Neural progenitor cell (in vitro differentiated cells): Measurements from ENCODE around the gene GRID1. TPM values are rescaled to one million over a fixed set of nuclear protein-coding genes. Genes with fewer than 3 reads are reported as not detected.

Experiments used
- DNase-seq: peaks from one replicate; pipeline ENCODE4 v3.0.0-alpha.2; 2016; ENCODE audit warnings: low spot score
- H2AFZ ChIP-seq: fragments of 200-600 bp; sonication (generic); replicated peaks from 2 replicates; pipeline ENCODE4 v1.6.1; 2016; ENCODE audit warnings: antibody characterized with exemption
- H3F3A ChIP-seq: fragments of 200-600 bp; sonication (generic); 2 replicates; pipeline ENCODE4 v1.6.1; 2016; ENCODE audit warnings: antibody characterized with exemption, low read depth
- H3K27ac ChIP-seq: fragments of 200-600 bp; sonication (generic); 2 replicates; pipeline ENCODE4 v1.5.1; 2016; ENCODE audit warnings: mild to moderate bottlenecking
- H3K27me3 ChIP-seq: fragments of 200-600 bp; sonication (generic); 2 replicates; pipeline ENCODE4 v1.6.1; 2016; ENCODE audit warnings: mild to moderate bottlenecking, moderate library complexity
- H3K36me3 ChIP-seq: fragments of 200-600 bp; sonication (generic); 2 replicates; pipeline ENCODE4 v1.5.1; 2016
- H3K4me1 ChIP-seq: fragments of 200-600 bp; sonication (generic); 2 replicates; pipeline ENCODE4 v1.6.1; 2016; ENCODE audit warnings: mixed run types
- H3K4me2 ChIP-seq: fragments of 200-600 bp; sonication (generic); 2 replicates; pipeline ENCODE4 v1.6.1; 2016
- H3K4me3 ChIP-seq: fragments of 200-600 bp; sonication (generic); 2 replicates; pipeline ENCODE4 v1.5.1; 2016
- H3K79me2 ChIP-seq: fragments of 200-600 bp; sonication (generic); 2 replicates; pipeline ENCODE4 v1.6.1; 2016; ENCODE audit warnings: low read depth
- H3K9ac ChIP-seq: fragments of 200-600 bp; sonication (generic); 2 replicates; pipeline ENCODE4 v1.6.1; 2016
- H3K9me3 ChIP-seq: fragments of 200-600 bp; sonication (generic); 2 replicates; pipeline ENCODE4 v1.5.1; 2016; ENCODE audit warnings: low read depth
- H4K20me1 ChIP-seq: fragments of 200-600 bp; sonication (generic); 2 replicates; pipeline ENCODE4 v1.6.1; 2016; ENCODE audit warnings: low read depth
- H3K27ac Mint-ChIP-seq: 3 replicates; pipeline ENCODE4 v1.8.0; 2021; ENCODE audit warnings: mixed read lengths
- H3K27me3 Mint-ChIP-seq: 2 replicates; pipeline ENCODE4 v1.8.0; 2022; ENCODE audit warnings: low read depth, mild to moderate bottlenecking, inconsistent platforms, moderate library complexity, mixed read lengths; ENCODE audit not compliant: insufficient read depth
- H3K36me3 Mint-ChIP-seq: 3 replicates; pipeline ENCODE4 v1.8.0; 2021; ENCODE audit warnings: mixed read lengths
- H3K4me1 Mint-ChIP-seq: 3 replicates; pipeline ENCODE4 v1.8.0; 2021; ENCODE audit warnings: mixed read lengths
- H3K4me3 Mint-ChIP-seq: 3 replicates; pipeline ENCODE4 v1.8.0; 2021; ENCODE audit warnings: mild to moderate bottlenecking, moderate library complexity, mixed read lengths
- H3K9me3 Mint-ChIP-seq: 3 replicates; pipeline ENCODE4 v1.8.0; 2020; ENCODE audit warnings: mixed read lengths
- EZH2 ChIP-seq: fragments of 200-600 bp; sonication (generic); IDR thresholded peaks from 2 replicates; pipeline ENCODE4 v1.6.1; 2017; ENCODE audit warnings: antibody characterized with exemption, mild to moderate bottlenecking, moderate library complexity
- EZH2phosphoT487 ChIP-seq: fragments of 200-600 bp; sonication (generic); IDR thresholded peaks from 2 replicates; pipeline ENCODE4 v1.6.1; 2017; ENCODE audit warnings: antibody characterized with exemption
- total RNA-seq: library from RNA; depleted of rRNA; stranded (reverse); fragments of >200 nt; gene quantifications from 2 replicates; pipeline ENCODE4 v1.2.3, GENCODE V29; 2015; ENCODE audit warnings: low replicate concordance
- TF ChIP-seq, protein P1 (sequence below): fragments of 200-600 bp; sonication (generic); IDR thresholded peaks from 2 replicates; pipeline ENCODE4 v1.5.1; 2017; ENCODE audit warnings: antibody characterized with exemption, mild to moderate bottlenecking

The GRID1 gene
- total RNA-seq, 1 donor from 2014 or later, result not detected

DNA sequence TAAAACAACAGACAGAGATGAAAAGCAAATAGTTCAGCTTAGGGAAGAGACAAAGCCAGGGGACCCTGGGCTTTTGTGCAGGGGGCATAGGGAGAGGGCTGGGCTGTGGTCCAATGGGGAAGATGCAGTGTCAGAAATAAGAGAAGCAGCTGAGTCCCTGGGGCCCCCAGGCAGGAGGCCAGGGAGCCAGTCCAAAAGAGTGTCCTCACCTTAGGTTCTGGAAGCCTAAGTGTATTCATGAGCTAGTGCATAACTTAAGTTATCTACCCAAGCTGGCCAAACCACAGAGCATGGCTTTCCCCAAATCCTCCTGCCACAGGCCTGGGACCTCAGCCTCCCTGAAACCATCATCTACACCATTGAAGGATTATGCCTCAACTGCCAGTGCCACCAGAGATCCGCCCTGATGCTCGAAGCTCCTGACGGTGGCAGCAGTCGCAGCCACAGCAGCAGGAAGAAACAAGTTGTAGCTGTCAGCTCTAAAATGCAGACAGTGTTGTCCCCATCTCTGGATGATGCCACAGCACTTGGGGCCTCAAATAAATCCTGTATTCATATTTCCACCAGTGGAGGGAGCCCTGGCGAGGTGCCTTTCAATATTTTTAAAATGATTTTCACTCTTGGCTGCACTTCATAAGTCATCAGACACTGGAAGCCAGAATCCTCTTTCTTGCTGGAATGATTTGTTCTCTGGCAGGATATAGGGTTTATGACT, 574.6 kb downstream of the GRID1 start:
- DNase-seq, result peak; percentile 30
- Histone ChIP-seq H3K4me3 (no peak overlapping the region), H3K9ac (no peak overlapping the region), H4K20me1 (no peaks in the 10 kb centered on the region), H3K4me1 (peaks cover 8% of the 10 kb centered on the region), H2AFZ (no peak overlapping the region), H3K4me2 (peak overlapping the region; percentile 35), H3K79me2 (no peaks in the 10 kb centered on the region), H3F3A (no peaks in the 10 kb centered on the region), H3K27ac (no peak overlapping the region), H3K36me3 (no peaks in the 10 kb centered on the region), H3K27me3 (no peaks in the 10 kb centered on the region), H3K9me3 (no peaks in the 10 kb centered on the region)
- TF ChIP-seq EZH2phosphoT487, result no peak
- no peak for TF ChIP-seq EZH2
- TF ChIP-seq, protein P1, sequence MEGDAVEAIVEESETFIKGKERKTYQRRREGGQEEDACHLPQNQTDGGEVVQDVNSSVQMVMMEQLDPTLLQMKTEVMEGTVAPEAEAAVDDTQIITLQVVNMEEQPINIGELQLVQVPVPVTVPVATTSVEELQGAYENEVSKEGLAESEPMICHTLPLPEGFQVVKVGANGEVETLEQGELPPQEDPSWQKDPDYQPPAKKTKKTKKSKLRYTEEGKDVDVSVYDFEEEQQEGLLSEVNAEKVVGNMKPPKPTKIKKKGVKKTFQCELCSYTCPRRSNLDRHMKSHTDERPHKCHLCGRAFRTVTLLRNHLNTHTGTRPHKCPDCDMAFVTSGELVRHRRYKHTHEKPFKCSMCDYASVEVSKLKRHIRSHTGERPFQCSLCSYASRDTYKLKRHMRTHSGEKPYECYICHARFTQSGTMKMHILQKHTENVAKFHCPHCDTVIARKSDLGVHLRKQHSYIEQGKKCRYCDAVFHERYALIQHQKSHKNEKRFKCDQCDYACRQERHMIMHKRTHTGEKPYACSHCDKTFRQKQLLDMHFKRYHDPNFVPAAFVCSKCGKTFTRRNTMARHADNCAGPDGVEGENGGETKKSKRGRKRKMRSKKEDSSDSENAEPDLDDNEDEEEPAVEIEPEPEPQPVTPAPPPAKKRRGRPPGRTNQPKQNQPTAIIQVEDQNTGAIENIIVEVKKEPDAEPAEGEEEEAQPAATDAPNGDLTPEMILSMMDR, result peak; percentile 20
- H3K4me1 Mint-ChIP-seq, result peaks cover 34% of the 10 kb centered on the region
- no peak overlapping the region for H3K27ac Mint-ChIP-seq
- peaks cover 2% of the 10 kb centered on the region for H3K27me3 Mint-ChIP-seq
- no peak overlapping the region for H3K4me3 Mint-ChIP-seq
- H3K9me3 Mint-ChIP-seq, result no peaks in the 10 kb centered on the region
- H3K36me3 Mint-ChIP-seq, result no peaks in the 10 kb centered on the region

DNA sequence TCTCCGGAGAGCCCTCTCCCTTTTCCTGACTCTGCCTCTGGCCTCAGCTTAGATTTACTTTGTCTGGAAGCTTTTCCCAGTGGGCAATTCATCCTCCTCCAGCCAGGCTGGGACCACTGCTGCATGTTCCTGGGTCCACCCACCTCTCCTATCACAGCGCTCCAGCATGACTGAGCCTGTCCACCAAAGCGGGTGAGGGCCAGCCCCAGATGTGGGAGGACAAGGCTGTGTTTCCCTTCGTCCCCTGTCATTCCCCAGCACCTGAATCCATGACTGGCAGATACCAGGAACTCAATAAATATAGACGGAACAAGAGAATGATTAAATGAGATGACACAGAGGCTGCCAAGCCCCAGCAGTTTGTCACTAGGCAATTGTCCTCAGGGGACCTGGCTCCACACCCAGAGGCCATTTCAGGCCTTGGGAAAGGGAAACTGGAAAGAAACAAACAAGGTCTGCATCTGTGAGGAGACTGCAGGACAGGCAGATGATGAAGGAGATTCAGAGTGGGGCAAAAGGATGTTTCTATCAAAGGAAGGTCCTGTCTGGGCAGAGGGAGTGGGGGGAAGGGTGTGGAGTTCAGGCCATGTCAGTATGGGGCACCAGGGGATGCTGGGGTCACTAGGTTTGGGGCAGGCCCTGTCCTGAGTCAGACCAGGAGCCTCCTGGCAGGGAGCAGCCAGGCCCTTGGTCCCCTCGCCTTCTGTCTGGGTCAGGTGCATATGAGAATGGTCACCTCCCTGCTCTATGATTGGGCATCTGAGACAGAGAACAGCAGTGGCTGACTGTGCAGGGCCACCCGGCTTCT, 576.4 kb downstream of the GRID1 start:
- no peaks in the 10 kb centered on the region for H4K20me1 ChIP-seq
- H3K79me2 ChIP-seq, result no peaks in the 10 kb centered on the region
- peaks cover 8% of the 10 kb centered on the region for H3K4me1 ChIP-seq
- H3K4me1 Mint-ChIP-seq, result peaks cover 41% of the 10 kb centered on the region
- no peak for DNase-seq
- H3K9me3 Mint-ChIP-seq, result no peaks in the 10 kb centered on the region
- no peak overlapping the region for H3K27ac ChIP-seq
- no peaks in the 10 kb centered on the region for H3K36me3 ChIP-seq
- H3F3A ChIP-seq, result no peaks in the 10 kb centered on the region
- H3K27ac Mint-ChIP-seq, result no peak overlapping the region
- H3K36me3 Mint-ChIP-seq, result no peaks in the 10 kb centered on the region
- TF ChIP-seq EZH2phosphoT487, result no peak
- TF ChIP-seq EZH2, result no peak
- TF ChIP-seq, protein P1, result no peak
- H3K4me3 Mint-ChIP-seq, result no peak overlapping the region
- H3K4me2 ChIP-seq, result no peak overlapping the region
- no peak overlapping the region for H3K4me3 ChIP-seq
- H3K9ac ChIP-seq, result no peak overlapping the region
- H2AFZ ChIP-seq, result no peak overlapping the region
- H3K9me3 ChIP-seq, result no peaks in the 10 kb centered on the region
- peaks cover 2% of the 10 kb centered on the region for H3K27me3 Mint-ChIP-seq
- H3K27me3 ChIP-seq, result no peaks in the 10 kb centered on the region

- Histone ChIP-seq H3K9me3 (no peaks in the 10 kb centered on the region), H3K27me3 (no peaks in the 10 kb centered on the region), H4K20me1 (no peaks in the 10 kb centered on the region), H3K36me3 (no peaks in the 10 kb centered on the region), H3F3A (no peaks in the 10 kb centered on the region), H3K4me2 (no peak overlapping the region), H2AFZ (no peak overlapping the region), H3K79me2 (no peaks in the 10 kb centered on the region), H3K4me1 (peaks cover 8% of the 10 kb centered on the region), H3K27ac (no peak overlapping the region), H3K4me3 (no peak overlapping the region), H3K9ac (no peak overlapping the region)
- Mint-ChIP-seq H3K27ac (no peak overlapping the region), H3K4me1 (peaks cover 48% of the 10 kb centered on the region), H3K4me3 (no peak overlapping the region), H3K36me3 (no peaks in the 10 kb centered on the region), H3K9me3 (no peaks in the 10 kb centered on the region), H3K27me3 (peaks cover 2% of the 10 kb centered on the region)
- DNase-seq, result no peak
- no peak for TF ChIP-seq EZH2
- no peak for TF ChIP-seq EZH2phosphoT487
- TF ChIP-seq, protein P1, result no peak
These were observed 577.5 kb downstream of the GRID1 start for GRCh38 chr10:85789125-85789524.
